ENCODE measurements around the gene SLC16A5. TPM values are rescaled to one million over a fixed set of nuclear protein-coding genes. Genes with fewer than 3 reads are reported as not detected.

Gene SLC16A5
- total RNA-seq, 2 donors from 2014 or later, result 28.8 to 54.0 TPM

DNA sequence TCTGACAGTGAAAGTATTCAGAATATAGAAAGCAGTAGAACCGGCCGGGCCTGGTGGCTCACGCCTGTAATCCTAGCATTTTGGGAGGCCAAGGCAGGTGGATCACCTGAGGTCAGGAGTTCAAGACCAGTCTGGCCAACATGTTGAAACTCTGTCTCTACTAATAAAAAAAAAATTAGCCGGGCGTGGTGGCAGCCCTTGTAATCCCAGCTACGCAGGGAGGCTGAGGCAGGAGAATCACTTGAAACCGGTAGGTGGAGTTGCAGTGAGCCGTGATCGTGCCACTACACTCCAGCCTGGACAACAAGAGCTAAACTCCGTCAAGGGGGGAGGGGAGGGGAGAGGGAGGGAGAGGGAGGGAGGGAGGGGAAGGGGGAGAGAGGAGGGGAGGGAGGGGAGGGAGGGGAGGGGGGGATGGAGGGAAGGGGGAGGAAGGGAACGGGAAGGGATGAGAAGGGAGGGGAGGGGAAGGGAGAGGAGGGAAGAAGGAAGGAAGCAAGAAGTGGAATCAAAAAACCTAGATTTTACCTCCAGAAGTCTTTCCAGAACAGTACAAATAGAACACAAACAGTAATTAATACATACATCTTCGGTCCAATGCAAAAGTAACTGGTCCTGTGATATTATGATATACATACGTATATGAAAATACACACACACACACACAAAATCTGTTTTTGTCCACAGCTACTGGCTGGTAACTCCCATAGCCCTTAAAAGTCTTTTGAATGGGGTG is 54.6 kb downstream of the SLC16A5 start:
- Mint-ChIP-seq H3K9me3 (no peaks in the 10 kb centered on the region), H3K36me3 (ENCODE audit: low read depth) (peaks cover 69% of the 10 kb centered on the region), H3K4me3 (no peak overlapping the region), H3K27ac (no peak overlapping the region), H3K4me1 (no peaks in the 10 kb centered on the region), H3K27me3 (ENCODE audit: insufficient read depth) (no peaks in the 10 kb centered on the region)
- Histone ChIP-seq H3K4me1 (ENCODE audit: control insufficient read depth, insufficient read depth, low read length) (no peaks in the 10 kb centered on the region), H3K9me3 (ENCODE audit: control insufficient read depth, low read length) (no peaks in the 10 kb centered on the region), H3K4me3 (ENCODE audit: low read length) (no peak overlapping the region), H3K27ac (ENCODE audit: low read depth, low read length) (no peak overlapping the region), H3K27me3 (ENCODE audit: control insufficient read depth, insufficient read depth, low read length, poor library complexity, severe bottlenecking) (no peaks in the 10 kb centered on the region), H3K36me3 (ENCODE audit: control insufficient read depth, insufficient read depth, low read length) (peaks cover 97% of the 10 kb centered on the region), H3K9ac (ENCODE audit: extremely low read depth, low read length, poor library complexity, severe bottlenecking) (no peak overlapping the region)
- TF ChIP-seq, protein P1, sequence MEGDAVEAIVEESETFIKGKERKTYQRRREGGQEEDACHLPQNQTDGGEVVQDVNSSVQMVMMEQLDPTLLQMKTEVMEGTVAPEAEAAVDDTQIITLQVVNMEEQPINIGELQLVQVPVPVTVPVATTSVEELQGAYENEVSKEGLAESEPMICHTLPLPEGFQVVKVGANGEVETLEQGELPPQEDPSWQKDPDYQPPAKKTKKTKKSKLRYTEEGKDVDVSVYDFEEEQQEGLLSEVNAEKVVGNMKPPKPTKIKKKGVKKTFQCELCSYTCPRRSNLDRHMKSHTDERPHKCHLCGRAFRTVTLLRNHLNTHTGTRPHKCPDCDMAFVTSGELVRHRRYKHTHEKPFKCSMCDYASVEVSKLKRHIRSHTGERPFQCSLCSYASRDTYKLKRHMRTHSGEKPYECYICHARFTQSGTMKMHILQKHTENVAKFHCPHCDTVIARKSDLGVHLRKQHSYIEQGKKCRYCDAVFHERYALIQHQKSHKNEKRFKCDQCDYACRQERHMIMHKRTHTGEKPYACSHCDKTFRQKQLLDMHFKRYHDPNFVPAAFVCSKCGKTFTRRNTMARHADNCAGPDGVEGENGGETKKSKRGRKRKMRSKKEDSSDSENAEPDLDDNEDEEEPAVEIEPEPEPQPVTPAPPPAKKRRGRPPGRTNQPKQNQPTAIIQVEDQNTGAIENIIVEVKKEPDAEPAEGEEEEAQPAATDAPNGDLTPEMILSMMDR (conservative IDR thresholded peaks at IDR 0.05), result no peak
- DNase-seq, result no peak
- 94 to 97% methylated on average over 6 to 11 of the region's 13 CpGs for WGBS, 2 experiments (ENCODE audit: insufficient coverage in 1 of 2, insufficient read length in 1 of 2)

DNA sequence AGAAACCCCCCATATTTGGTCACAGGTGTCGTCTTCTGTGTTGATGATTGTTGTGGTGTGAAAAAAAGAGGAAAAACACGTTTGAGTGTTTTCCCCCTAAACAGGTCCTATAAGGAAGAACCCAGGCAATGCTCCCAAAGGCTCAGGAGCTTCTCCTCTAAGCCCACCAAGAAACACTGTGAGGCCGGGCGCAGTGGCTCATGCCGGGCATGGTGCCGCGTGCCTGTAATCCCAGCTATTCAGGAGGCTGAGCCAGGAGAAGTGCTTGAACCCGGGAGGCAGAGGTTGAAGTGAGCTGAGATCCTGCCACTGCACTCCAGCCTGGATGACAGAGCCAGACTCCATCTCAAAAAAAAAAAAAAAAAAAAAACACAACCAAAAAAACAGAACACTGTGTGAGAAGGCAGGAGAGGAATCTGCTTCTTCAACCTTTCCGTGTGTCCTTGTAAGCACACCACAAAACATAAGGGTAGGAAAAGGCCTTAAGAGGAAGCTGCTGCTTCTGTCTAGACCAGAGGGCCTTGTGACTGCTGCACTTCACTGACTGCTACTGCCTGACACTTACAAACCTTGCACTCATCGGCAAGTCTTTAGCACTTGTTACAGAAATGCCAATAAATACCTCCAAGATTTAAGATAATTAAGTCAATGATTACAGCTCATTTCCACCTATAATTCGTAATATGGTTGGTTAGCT is 57.2 kb downstream of the SLC16A5 start:
- H3K9me3 Mint-ChIP-seq, result no peaks in the 10 kb centered on the region
- 91 to 93% methylated on average over 7 to 11 of the region's 11 CpGs for WGBS, 2 experiments (ENCODE audit: insufficient coverage in 1 of 2, insufficient read length in 1 of 2)
- H3K4me3 Mint-ChIP-seq, result no peak overlapping the region
- Histone ChIP-seq H3K36me3 (ENCODE audit: control insufficient read depth, insufficient read depth, low read length) (peaks cover 89% of the 10 kb centered on the region), H3K27ac (ENCODE audit: low read depth, low read length) (no peak overlapping the region), H3K4me3 (ENCODE audit: low read length) (no peak overlapping the region), H3K9ac (ENCODE audit: extremely low read depth, low read length, poor library complexity, severe bottlenecking) (no peak overlapping the region), H3K4me1 (ENCODE audit: control insufficient read depth, insufficient read depth, low read length) (no peaks in the 10 kb centered on the region), H3K9me3 (ENCODE audit: control insufficient read depth, low read length) (no peaks in the 10 kb centered on the region), H3K27me3 (ENCODE audit: control insufficient read depth, insufficient read depth, low read length, poor library complexity, severe bottlenecking) (no peaks in the 10 kb centered on the region)
- peaks cover 79% of the 10 kb centered on the region for H3K36me3 Mint-ChIP-seq (ENCODE audit: low read depth)
- DNase-seq, result no peak
- no peak overlapping the region for H3K27ac Mint-ChIP-seq
- TF ChIP-seq, protein P1 (conservative IDR thresholded peaks at IDR 0.05), result no peak
- no peaks in the 10 kb centered on the region for H3K4me1 Mint-ChIP-seq
- H3K27me3 Mint-ChIP-seq (ENCODE audit: insufficient read depth), result no peaks in the 10 kb centered on the region

DNA sequence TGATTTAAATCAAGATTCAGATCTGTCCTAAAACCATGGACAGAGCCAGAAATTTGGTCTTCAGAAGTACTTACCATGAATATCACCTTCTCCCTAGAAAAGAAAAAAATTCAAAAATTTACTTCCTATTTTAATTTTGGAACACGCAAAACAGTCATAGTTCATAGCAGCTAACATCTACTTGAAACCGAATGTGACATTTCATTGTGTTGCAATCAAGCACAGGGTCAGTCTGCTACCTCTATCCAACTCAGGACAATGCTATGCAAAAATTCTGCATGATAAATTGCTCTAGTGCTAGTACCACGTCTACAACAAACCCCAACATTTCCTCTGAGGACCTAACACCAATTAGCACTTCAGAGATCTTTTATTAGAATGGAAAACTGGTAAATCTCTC is 58.8 kb downstream of the SLC16A5 start:
- Histone ChIP-seq H3K9me3 (ENCODE audit: control insufficient read depth, low read length) (no peaks in the 10 kb centered on the region), H3K4me1 (ENCODE audit: control insufficient read depth, insufficient read depth, low read length) (no peaks in the 10 kb centered on the region), H3K27ac (ENCODE audit: low read depth, low read length) (no peak overlapping the region), H3K36me3 (ENCODE audit: control insufficient read depth, insufficient read depth, low read length) (peaks cover 76% of the 10 kb centered on the region), H3K27me3 (ENCODE audit: control insufficient read depth, insufficient read depth, low read length, poor library complexity, severe bottlenecking) (no peaks in the 10 kb centered on the region), H3K9ac (ENCODE audit: extremely low read depth, low read length, poor library complexity, severe bottlenecking) (no peak overlapping the region), H3K4me3 (ENCODE audit: low read length) (no peak overlapping the region)
- WGBS, 2 experiments (ENCODE audit: insufficient coverage in 1 of 2, insufficient read length in 1 of 2), result 89 to 93% methylated on average over 2 to 3 of the region's 3 CpGs
- TF ChIP-seq, protein P1 (conservative IDR thresholded peaks at IDR 0.05), result no peak
- no peaks in the 10 kb centered on the region for H3K27me3 Mint-ChIP-seq (ENCODE audit: insufficient read depth)
- H3K27ac Mint-ChIP-seq, result no peak overlapping the region
- peaks cover 64% of the 10 kb centered on the region for H3K36me3 Mint-ChIP-seq (ENCODE audit: low read depth)
- no peaks in the 10 kb centered on the region for H3K9me3 Mint-ChIP-seq
- no peaks in the 10 kb centered on the region for H3K4me1 Mint-ChIP-seq
- no peak for DNase-seq
- no peak overlapping the region for H3K4me3 Mint-ChIP-seq

All from endodermal cell (in vitro differentiated cells).